MM.1S (cell line): ENCODE data around the gene BATF3.

Experiments used
- DNase-seq: peaks from one replicate; pipeline ENCODE4 v3.0.0-alpha.2; 2015
- H2AFZ ChIP-seq: fragments of 300-600 bp; sonication (generic); 2 replicates; pipeline ENCODE4 v1.6.0; 2016; ENCODE audit warnings: antibody characterized with exemption, low read length
- H3F3A ChIP-seq: fragments of 300-600 bp; sonication (generic); 2 replicates; pipeline ENCODE4 v1.6.1; 2016; ENCODE audit warnings: mild to moderate bottlenecking, antibody characterized with exemption, low read length, moderate library complexity, mixed read lengths; ENCODE audit not compliant: insufficient read depth
- H3K27ac ChIP-seq: fragments of 300-600 bp; sonication (generic); 2 replicates; pipeline ENCODE4 v1.5.1; 2016; ENCODE audit warnings: mild to moderate bottlenecking, low read length
- H3K27me3 ChIP-seq: fragments of 300-600 bp; sonication (generic); replicated peaks from 2 replicates; pipeline ENCODE4 v1.6.0; 2016; ENCODE audit warnings: low read length; ENCODE audit not compliant: insufficient read depth
- H3K36me3 ChIP-seq: fragments of 300-600 bp; sonication (generic); replicated peaks from 2 replicates; pipeline ENCODE4 v1.6.1; 2016; ENCODE audit warnings: mild to moderate bottlenecking, low read length, mixed read lengths; ENCODE audit not compliant: insufficient read depth
- H3K4me1 ChIP-seq: fragments of 300-600 bp; sonication (generic); 2 replicates; pipeline ENCODE4 v1.6.1; 2016; ENCODE audit warnings: low read length, mixed read lengths
- H3K4me2 ChIP-seq: fragments of 300-600 bp; sonication (generic); 2 replicates; pipeline ENCODE4 v1.6.0; 2016; ENCODE audit warnings: low read depth, low read length
- H3K4me3 ChIP-seq: fragments of 300-600 bp; sonication (generic); 2 replicates; pipeline ENCODE4 v1.5.1; 2016; ENCODE audit warnings: low read length, mixed read lengths
- H3K79me2 ChIP-seq: fragments of 300-600 bp; sonication (generic); 2 replicates; pipeline ENCODE4 v1.6.1; 2016; ENCODE audit warnings: mixed run types, low read length, mixed read lengths
- H3K9ac ChIP-seq: fragments of 300-600 bp; sonication (generic); 2 replicates; pipeline ENCODE4 v1.6.1; 2016; ENCODE audit warnings: low read length, mixed read lengths
- H3K9me2 ChIP-seq: fragments of 300-600 bp; sonication (generic); replicated peaks from 2 replicates; pipeline ENCODE4 v1.6.1; 2016; ENCODE audit warnings: mild to moderate bottlenecking, low read length, mixed read lengths; ENCODE audit not compliant: insufficient read depth
- H3K9me3 ChIP-seq: fragments of 300-600 bp; sonication (generic); replicated peaks from 2 replicates; pipeline ENCODE4 v1.6.1; 2016; ENCODE audit warnings: mild to moderate bottlenecking, low read length, mixed read lengths; ENCODE audit not compliant: insufficient read depth
- H4K20me1 ChIP-seq: fragments of 300-600 bp; sonication (generic); 2 replicates; pipeline ENCODE4 v1.6.1; 2016; ENCODE audit warnings: mild to moderate bottlenecking, low read length, moderate library complexity, mixed read lengths; ENCODE audit not compliant: insufficient read depth
- CTCF ChIP-seq: fragments of 300-600 bp; sonication (generic); IDR thresholded peaks from 2 replicates; pipeline ENCODE4 v1.5.1; 2016; ENCODE audit warnings: antibody characterized with exemption, low read length, mixed read lengths
- EZH2 ChIP-seq: fragments of 300-600 bp; sonication (generic); optimal IDR thresholded peaks from 2 replicates; pipeline ENCODE3; 2017; ENCODE audit warnings: low read depth, mild to moderate bottlenecking, antibody characterized with exemption, low read length, mixed read lengths
- EZH2phosphoT487 ChIP-seq: fragments of 300-600 bp; sonication (generic); IDR thresholded peaks from 2 replicates; pipeline ENCODE4 v1.6.1; 2018; ENCODE audit warnings: antibody characterized with exemption, low read length

BATF3 gene

DNA sequence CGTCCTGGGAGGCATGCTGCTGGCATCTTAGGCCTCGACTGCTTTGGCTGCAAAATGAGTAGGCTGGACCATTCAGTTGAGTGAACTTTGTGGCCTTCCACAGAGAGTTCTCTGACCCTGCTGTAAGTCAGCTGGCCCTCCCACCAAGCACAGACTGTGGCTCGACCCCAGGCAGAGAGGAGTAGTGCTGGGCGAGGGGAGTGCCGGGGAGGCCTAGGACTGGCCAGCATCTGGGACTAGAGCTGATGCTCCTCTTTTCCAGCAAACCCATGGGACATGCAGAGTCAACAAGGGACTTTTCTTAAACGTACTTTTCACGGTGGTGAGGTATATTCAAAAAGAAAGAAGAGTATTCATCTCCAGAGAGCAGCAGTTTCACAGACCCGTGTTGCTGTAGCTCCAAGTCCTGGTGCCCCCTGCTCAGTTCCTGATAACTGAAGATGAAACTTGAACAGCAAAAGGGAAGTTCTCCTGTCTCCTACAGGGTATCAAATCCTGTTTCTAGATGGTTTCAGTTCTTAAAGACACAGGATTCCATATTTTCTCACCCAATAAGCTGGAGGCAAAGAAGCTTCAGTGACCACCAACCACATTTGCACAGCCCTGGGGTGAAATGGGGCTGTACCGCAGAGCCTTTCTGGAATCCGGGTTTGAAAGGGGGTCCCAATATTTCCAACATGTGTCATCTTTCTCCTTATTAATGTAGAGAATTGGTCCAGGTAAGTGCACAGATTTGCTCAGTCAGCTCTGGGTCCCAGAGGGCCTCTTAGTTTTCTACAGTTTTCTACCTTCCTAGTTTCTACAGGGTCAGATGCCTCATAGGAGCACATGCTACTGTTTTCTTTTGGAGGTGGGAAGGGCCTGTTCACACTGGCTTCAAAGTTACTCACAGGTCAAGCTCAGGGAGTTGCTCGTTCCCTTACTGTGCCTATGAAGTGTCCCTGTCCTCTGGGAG, 20.9 kb downstream of the BATF3 start:
- H3F3A ChIP-seq = no peaks in the 10 kb centered on the region
- no peaks in the 10 kb centered on the region for H3K27me3 ChIP-seq
- no peaks in the 10 kb centered on the region for H3K79me2 ChIP-seq
- H3K4me1 ChIP-seq = peaks cover 16% of the 10 kb centered on the region
- no peaks in the 10 kb centered on the region for H3K9me3 ChIP-seq
- no peak overlapping the region for H3K9ac ChIP-seq
- no peak for TF ChIP-seq EZH2phosphoT487
- TF ChIP-seq EZH2 = no peak
- TF ChIP-seq CTCF = no peak
- H3K4me3 ChIP-seq = no peak overlapping the region
- H2AFZ ChIP-seq = peak overlapping the region; percentile 32
- H3K9me2 ChIP-seq = no peaks in the 10 kb centered on the region
- no peaks in the 10 kb centered on the region for H4K20me1 ChIP-seq
- no peak for DNase-seq
- H3K4me2 ChIP-seq = peak overlapping the region; percentile 5; the same call in 1 of the 2 replicates
- H3K27ac ChIP-seq = no peak overlapping the region
- no peaks in the 10 kb centered on the region for H3K36me3 ChIP-seq

GRCh38 chr1:212677573-212677972, 22.1 kb downstream of the BATF3 start:
- no peak overlapping the region for H3K4me2 ChIP-seq
- H3K27me3 ChIP-seq = no peaks in the 10 kb centered on the region
- H2AFZ ChIP-seq = no peak overlapping the region
- no peaks in the 10 kb centered on the region for H3K36me3 ChIP-seq
- H3K27ac ChIP-seq = no peak overlapping the region
- no peaks in the 10 kb centered on the region for H3F3A ChIP-seq
- peaks cover 9% of the 10 kb centered on the region for H3K4me1 ChIP-seq
- H3K79me2 ChIP-seq = no peaks in the 10 kb centered on the region
- H3K4me3 ChIP-seq = no peak overlapping the region
- H4K20me1 ChIP-seq = no peaks in the 10 kb centered on the region
- no peaks in the 10 kb centered on the region for H3K9me2 ChIP-seq
- no peaks in the 10 kb centered on the region for H3K9me3 ChIP-seq
- TF ChIP-seq EZH2phosphoT487 = no peak
- no peak for TF ChIP-seq EZH2
- TF ChIP-seq CTCF = no peak
- no peak for DNase-seq
- H3K9ac ChIP-seq = no peak overlapping the region

GRCh38 chr1:212677136-212677535, 22.5 kb downstream of the BATF3 start:
- Histone ChIP-seq H3K4me3 (no peak overlapping the region), H3K27me3 (no peaks in the 10 kb centered on the region), H3K9me3 (no peaks in the 10 kb centered on the region), H3K4me2 (no peak overlapping the region), H3K36me3 (no peaks in the 10 kb centered on the region), H4K20me1 (no peaks in the 10 kb centered on the region), H3K27ac (no peak overlapping the region), H2AFZ (no peak overlapping the region), H3F3A (no peaks in the 10 kb centered on the region), H3K9ac (no peak overlapping the region), H3K9me2 (no peaks in the 10 kb centered on the region), H3K4me1 (peaks cover 9% of the 10 kb centered on the region), H3K79me2 (no peaks in the 10 kb centered on the region)
- TF ChIP-seq EZH2 (no peak), CTCF (no peak), EZH2phosphoT487 (no peak)
- DNase-seq = no peak
